HG03469 (cell line): ENCODE measurements around the gene FKBP5.
"Not testable (repeated sequence)": the region's sequence is repeated elsewhere in the genome, so short reads cannot be mapped to it uniquely, and the experiment has no call there.

Experiments used
- ATAC-seq: cut with Tn5 transposase; IDR thresholded peaks from one replicate; pipeline ENCODE4 v1.9.1; 2021; ENCODE audit warnings: mild to moderate bottlenecking, moderate library complexity, moderate number of reproducible peaks; ENCODE audit not compliant: unreplicated experiment

The FKBP5 gene

GRCh38 chr6:35553315-35553714, 135.4 kb downstream of the FKBP5 start:
- ATAC-seq = no peak

GRCh38 chr6:35552285-35552917, 136.3 kb downstream of the FKBP5 start:
- ATAC-seq = no peak

GRCh38 chr6:35550437-35550836, 138.3 kb downstream of the FKBP5 start:
- ATAC-seq = no peak

- no peak for ATAC-seq
Measured at GRCh38 chr6:35547676-35548075, 141.0 kb downstream of the FKBP5 start.

GRCh38 chr6:35544769-35545361, 143.8 kb downstream of the FKBP5 start:
- no peak for ATAC-seq

GRCh38 chr6:35543459-35544193, 145.1 kb downstream of the FKBP5 start:
- ATAC-seq = no peak

GRCh38 chr6:35541836-35542235, 146.9 kb downstream of the FKBP5 start:
- no peak for ATAC-seq

- ATAC-seq = no peak
Measured at GRCh38 chr6:35539223-35539622, 149.5 kb downstream of the FKBP5 start.

- not testable (repeated sequence) for ATAC-seq
Measured at GRCh38 chr6:35535847-35536246, 152.9 kb downstream of the FKBP5 start.

GRCh38 chr6:35534407-35535170, 154.1 kb downstream of the FKBP5 start:
- no peak for ATAC-seq

GRCh38 chr6:35533981-35534380, 154.7 kb downstream of the FKBP5 start:
- ATAC-seq = no peak

- ATAC-seq = no peak
Measured at GRCh38 chr6:35532126-35532525, 156.6 kb downstream of the FKBP5 start.

- ATAC-seq = no peak
Measured at GRCh38 chr6:35524380-35525020, 164.2 kb downstream of the FKBP5 start.
